ENCODE results near the gene DNAJC15. TPM values are rescaled to one million over a fixed set of nuclear protein-coding genes. Genes with fewer than 3 reads are reported as not detected.
A peak's percentile ranks its signal among the peaks of the same experiment; 100 is the strongest.

DNAJC15 gene
- total RNA-seq, 1 experiment from 2014 or later: 79.8 TPM

- Histone ChIP-seq H3K9me2 (replicated peaks; ENCODE audit: insufficient read depth, low read length) (no peaks in the 10 kb centered on the region), H3K27me3 (ENCODE audit: low read length) (no peaks in the 10 kb centered on the region), H3K4me1 (ENCODE audit: low read length) (peaks cover 18% of the 10 kb centered on the region), H3K36me3 (ENCODE audit: insufficient read depth, low read length) (no peaks in the 10 kb centered on the region), H3K9me3 (ENCODE audit: low read length) (no peaks in the 10 kb centered on the region), H4K20me1 (ENCODE audit: insufficient read depth, low read depth, low read length) (no peaks in the 10 kb centered on the region), H3K27ac (ENCODE audit: low read length) (no peak overlapping the region), H3K9ac (ENCODE audit: low read length) (no peak overlapping the region), H2AFZ (ENCODE audit: low read length) (0 out of 2 replicates have a peak overlapping the region, but pooled peaks have one; percentile 7), H3K4me2 (ENCODE audit: low read depth, low read length, poor library complexity, severe bottlenecking) (no peak overlapping the region), H3K79me2 (ENCODE audit: low read length) (no peaks in the 10 kb centered on the region), H3K4me3 (ENCODE audit: low read length) (no peak overlapping the region)
- DNase-seq: no peak
Observed at GRCh38 chr13:43136920-43137575, 113.7 kb downstream of the DNAJC15 start.

GRCh38 chr13:43139211-43139610 lies 115.8 kb downstream of the DNAJC15 start:
- Histone ChIP-seq H3K79me2 (ENCODE audit: low read length) (no peaks in the 10 kb centered on the region), H3K27ac (ENCODE audit: low read length) (no peak overlapping the region), H2AFZ (ENCODE audit: low read length) (no peak overlapping the region), H4K20me1 (ENCODE audit: insufficient read depth, low read depth, low read length) (no peaks in the 10 kb centered on the region), H3K27me3 (ENCODE audit: low read length) (no peaks in the 10 kb centered on the region), H3K9me2 (replicated peaks; ENCODE audit: insufficient read depth, low read length) (no peaks in the 10 kb centered on the region), H3K4me2 (ENCODE audit: low read depth, low read length, poor library complexity, severe bottlenecking) (no peak overlapping the region), H3K36me3 (ENCODE audit: insufficient read depth, low read length) (no peaks in the 10 kb centered on the region), H3K4me1 (ENCODE audit: low read length) (no peaks in the 10 kb centered on the region), H3K9me3 (ENCODE audit: low read length) (no peaks in the 10 kb centered on the region), H3K4me3 (ENCODE audit: low read length) (no peak overlapping the region), H3K9ac (ENCODE audit: low read length) (no peak overlapping the region)
- no peak for DNase-seq

GRCh38 chr13:43139921-43140320 lies 116.5 kb downstream of the DNAJC15 start:
- Histone ChIP-seq H3K9me3 (ENCODE audit: low read length) (no peaks in the 10 kb centered on the region), H3K4me3 (ENCODE audit: low read length) (no peak overlapping the region), H4K20me1 (ENCODE audit: insufficient read depth, low read depth, low read length) (no peaks in the 10 kb centered on the region), H3K4me1 (ENCODE audit: low read length) (no peaks in the 10 kb centered on the region), H3K4me2 (ENCODE audit: low read depth, low read length, poor library complexity, severe bottlenecking) (no peak overlapping the region), H3K27me3 (ENCODE audit: low read length) (no peaks in the 10 kb centered on the region), H3K36me3 (ENCODE audit: insufficient read depth, low read length) (no peaks in the 10 kb centered on the region), H3K27ac (ENCODE audit: low read length) (no peak overlapping the region), H3K79me2 (ENCODE audit: low read length) (no peaks in the 10 kb centered on the region), H3K9ac (ENCODE audit: low read length) (no peak overlapping the region), H3K9me2 (replicated peaks; ENCODE audit: insufficient read depth, low read length) (no peaks in the 10 kb centered on the region), H2AFZ (ENCODE audit: low read length) (no peak overlapping the region)
- no peak for DNase-seq

- no peaks in the 10 kb centered on the region for H3K27me3 ChIP-seq (ENCODE audit: low read length)
- H4K20me1 ChIP-seq (ENCODE audit: insufficient read depth, low read depth, low read length): no peaks in the 10 kb centered on the region
- no peak for DNase-seq
- H3K9me3 ChIP-seq (ENCODE audit: low read length): no peaks in the 10 kb centered on the region
- peaks cover 5% of the 10 kb centered on the region; the same call in 1 of the 2 replicates for H3K4me1 ChIP-seq (ENCODE audit: low read length)
- no peak overlapping the region for H2AFZ ChIP-seq (ENCODE audit: low read length)
- no peak overlapping the region for H3K9ac ChIP-seq (ENCODE audit: low read length)
- no peaks in the 10 kb centered on the region for H3K79me2 ChIP-seq (ENCODE audit: low read length)
- H3K27ac ChIP-seq (ENCODE audit: low read length): no peak overlapping the region
- H3K9me2 ChIP-seq (replicated peaks; ENCODE audit: insufficient read depth, low read length): no peaks in the 10 kb centered on the region
- no peak overlapping the region for H3K4me2 ChIP-seq (ENCODE audit: low read depth, low read length, poor library complexity, severe bottlenecking)
- H3K36me3 ChIP-seq (ENCODE audit: insufficient read depth, low read length): no peaks in the 10 kb centered on the region
- H3K4me3 ChIP-seq (ENCODE audit: low read length): no peak overlapping the region
Observed at GRCh38 chr13:43140985-43141384, 117.6 kb downstream of the DNAJC15 start.

DNA sequence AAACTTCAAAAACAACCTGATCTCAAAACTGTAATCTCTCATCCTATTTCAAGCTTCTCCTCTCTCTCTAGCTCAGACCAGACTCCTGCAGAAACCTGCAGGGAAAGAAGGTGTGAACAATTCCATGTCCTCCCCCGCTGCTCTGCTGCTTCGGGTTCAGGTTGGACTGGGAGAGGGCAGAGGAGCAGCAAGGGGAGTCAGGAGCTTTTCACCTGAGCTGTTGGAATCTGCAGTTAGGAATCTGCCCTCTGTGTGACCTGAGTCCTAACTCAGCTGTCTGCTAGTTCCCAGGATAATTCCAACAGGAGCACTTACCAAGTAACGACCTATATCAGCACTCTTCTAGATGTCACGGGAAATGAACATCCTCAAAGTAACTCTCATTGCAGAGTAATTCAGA lies 118.3 kb downstream of the DNAJC15 start:
- Histone ChIP-seq H4K20me1 (ENCODE audit: insufficient read depth, low read depth, low read length) (no peaks in the 10 kb centered on the region), H3K9ac (ENCODE audit: low read length) (no peak overlapping the region), H3K36me3 (ENCODE audit: insufficient read depth, low read length) (no peaks in the 10 kb centered on the region), H3K27ac (ENCODE audit: low read length) (no peak overlapping the region), H3K4me1 (ENCODE audit: low read length) (peaks cover 5% of the 10 kb centered on the region; the same call in 1 of the 2 replicates), H3K79me2 (ENCODE audit: low read length) (no peaks in the 10 kb centered on the region), H3K27me3 (ENCODE audit: low read length) (no peaks in the 10 kb centered on the region), H3K4me2 (ENCODE audit: low read depth, low read length, poor library complexity, severe bottlenecking) (no peak overlapping the region), H3K9me2 (replicated peaks; ENCODE audit: insufficient read depth, low read length) (no peaks in the 10 kb centered on the region), H3K9me3 (ENCODE audit: low read length) (no peaks in the 10 kb centered on the region), H2AFZ (ENCODE audit: low read length) (no peak overlapping the region), H3K4me3 (ENCODE audit: low read length) (no peak overlapping the region)
- no peak for DNase-seq

- no peaks in the 10 kb centered on the region for H3K79me2 ChIP-seq (ENCODE audit: low read length)
- no peaks in the 10 kb centered on the region for H3K36me3 ChIP-seq (ENCODE audit: insufficient read depth, low read length)
- no peak overlapping the region for H2AFZ ChIP-seq (ENCODE audit: low read length)
- no peaks in the 10 kb centered on the region for H3K9me3 ChIP-seq (ENCODE audit: low read length)
- no peak for DNase-seq
- no peaks in the 10 kb centered on the region for H3K27me3 ChIP-seq (ENCODE audit: low read length)
- H3K4me2 ChIP-seq (ENCODE audit: low read depth, low read length, poor library complexity, severe bottlenecking): no peak overlapping the region
- no peaks in the 10 kb centered on the region for H4K20me1 ChIP-seq (ENCODE audit: insufficient read depth, low read depth, low read length)
- H3K4me3 ChIP-seq (ENCODE audit: low read length): no peak overlapping the region
- H3K9me2 ChIP-seq (replicated peaks; ENCODE audit: insufficient read depth, low read length): no peaks in the 10 kb centered on the region
- H3K27ac ChIP-seq (ENCODE audit: low read length): no peak overlapping the region
- H3K9ac ChIP-seq (ENCODE audit: low read length): no peak overlapping the region
- peaks cover 5% of the 10 kb centered on the region; the same call in 1 of the 2 replicates for H3K4me1 ChIP-seq (ENCODE audit: low read length)
Observed at GRCh38 chr13:43143591-43143990, 120.2 kb downstream of the DNAJC15 start.

DNA sequence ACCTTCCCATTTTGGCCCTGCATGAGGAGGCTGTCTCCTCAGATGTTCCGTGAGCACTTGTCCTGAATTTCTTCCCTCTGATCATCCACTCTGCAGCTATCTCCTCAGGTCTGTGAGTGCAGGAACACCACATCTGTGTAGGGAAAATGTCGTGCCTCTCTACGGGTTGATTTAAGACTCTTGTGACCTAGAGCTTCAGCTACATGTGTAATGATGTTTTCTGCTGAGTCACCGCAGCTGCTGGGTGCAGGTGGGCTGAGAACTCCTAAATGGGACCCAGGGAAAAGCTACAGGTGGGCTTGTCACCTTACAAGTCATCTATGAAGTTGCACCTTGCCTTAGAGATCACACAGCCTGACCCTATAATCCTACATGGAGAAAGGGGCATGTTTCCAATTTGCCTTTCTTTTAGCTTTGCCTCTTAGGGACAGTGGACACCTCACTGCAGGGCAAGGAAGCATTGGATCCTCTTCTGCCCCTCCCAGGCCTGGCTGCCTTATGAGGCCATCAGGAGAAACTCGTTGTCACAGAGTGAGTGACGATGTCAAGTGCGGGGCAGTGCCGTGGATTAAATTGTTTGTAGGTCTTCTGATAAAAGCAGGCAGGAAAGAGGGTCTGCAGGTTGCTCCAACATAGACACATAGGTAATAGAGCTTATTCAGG lies 122.3 kb downstream of the DNAJC15 start:
- H4K20me1 ChIP-seq (ENCODE audit: insufficient read depth, low read depth, low read length): no peaks in the 10 kb centered on the region
- no peaks in the 10 kb centered on the region for H3K27me3 ChIP-seq (ENCODE audit: low read length)
- H3K79me2 ChIP-seq (ENCODE audit: low read length): no peaks in the 10 kb centered on the region
- no peak for DNase-seq
- H3K9ac ChIP-seq (ENCODE audit: low read length): no peak overlapping the region
- H3K27ac ChIP-seq (ENCODE audit: low read length): no peak overlapping the region
- no peaks in the 10 kb centered on the region for H3K36me3 ChIP-seq (ENCODE audit: insufficient read depth, low read length)
- no peak overlapping the region for H3K4me3 ChIP-seq (ENCODE audit: low read length)
- no peak overlapping the region for H3K4me2 ChIP-seq (ENCODE audit: low read depth, low read length, poor library complexity, severe bottlenecking)
- peaks cover 5% of the 10 kb centered on the region; the same call in 1 of the 2 replicates for H3K4me1 ChIP-seq (ENCODE audit: low read length)
- H3K9me2 ChIP-seq (replicated peaks; ENCODE audit: insufficient read depth, low read length): no peaks in the 10 kb centered on the region
- no peaks in the 10 kb centered on the region for H3K9me3 ChIP-seq (ENCODE audit: low read length)
- no peak overlapping the region for H2AFZ ChIP-seq (ENCODE audit: low read length)

DNA sequence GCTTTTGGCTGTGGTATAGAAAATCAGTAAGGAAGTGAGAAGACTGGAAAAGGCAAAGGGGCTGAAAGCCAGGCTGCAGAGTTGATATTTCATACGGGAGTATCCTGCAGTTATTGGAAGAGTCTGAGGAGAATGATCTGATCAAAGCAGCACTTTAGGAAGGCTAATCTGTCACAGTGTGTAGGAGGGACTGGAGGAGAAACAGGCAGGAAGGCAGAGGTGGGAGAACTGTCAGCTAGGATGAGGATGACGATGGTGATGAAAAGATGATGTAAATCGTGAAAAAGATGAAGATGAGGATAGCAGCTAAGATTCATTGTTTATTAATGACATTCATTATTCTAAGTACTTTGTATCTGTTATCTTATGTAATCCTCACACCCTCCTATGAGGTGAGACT lies 123.0 kb downstream of the DNAJC15 start:
- Histone ChIP-seq H3K27ac (ENCODE audit: low read length) (no peak overlapping the region), H2AFZ (ENCODE audit: low read length) (no peak overlapping the region), H4K20me1 (ENCODE audit: insufficient read depth, low read depth, low read length) (no peaks in the 10 kb centered on the region), H3K9me3 (ENCODE audit: low read length) (no peaks in the 10 kb centered on the region), H3K4me1 (ENCODE audit: low read length) (peaks cover 5% of the 10 kb centered on the region; the same call in 1 of the 2 replicates), H3K4me2 (ENCODE audit: low read depth, low read length, poor library complexity, severe bottlenecking) (no peak overlapping the region), H3K9me2 (replicated peaks; ENCODE audit: insufficient read depth, low read length) (no peaks in the 10 kb centered on the region), H3K4me3 (ENCODE audit: low read length) (no peak overlapping the region), H3K36me3 (ENCODE audit: insufficient read depth, low read length) (no peaks in the 10 kb centered on the region), H3K27me3 (ENCODE audit: low read length) (no peaks in the 10 kb centered on the region), H3K9ac (ENCODE audit: low read length) (no peak overlapping the region), H3K79me2 (ENCODE audit: low read length) (no peaks in the 10 kb centered on the region)
- DNase-seq: no peak

All from Karpas-422 (cell line).